GM12865 (cell line): ENCODE results near the gene CDH11.

Experiments
- DNase-seq: peaks from one replicate; pipeline ENCODE4 v3.0.0; 2010; ENCODE audit warnings: low read depth
- H3K4me3 ChIP-seq: 2 replicates; pipeline ENCODE4 v1.5.1; 2011; ENCODE audit warnings: mild to moderate bottlenecking, low read depth, low read length, control low read depth
- CTCF ChIP-seq: IDR thresholded peaks from 2 replicates; pipeline ENCODE4 v1.5.1; 2011; ENCODE audit warnings: low read length, control low read depth, low read depth, inconsistent platforms; ENCODE audit not compliant: insufficient read depth; ENCODE audit errors: missing control alignments

CDH11 gene

GRCh38 chr16:64971171-64971570 is 150.7 kb downstream of the CDH11 start:
- DNase-seq: no peak
- no peak for TF ChIP-seq CTCF
- H3K4me3 ChIP-seq: no peak overlapping the region

GRCh38 chr16:64969221-64969620 is 152.6 kb downstream of the CDH11 start:
- no peak overlapping the region for H3K4me3 ChIP-seq
- TF ChIP-seq CTCF: no peak
- no peak for DNase-seq

- H3K4me3 ChIP-seq: no peak overlapping the region
Measured at GRCh38 chr16:64968539-64968938, 153.3 kb downstream of the CDH11 start.

GRCh38 chr16:64964126-64964540 is 157.7 kb downstream of the CDH11 start:
- no peak for TF ChIP-seq CTCF
- no peak overlapping the region for H3K4me3 ChIP-seq
- DNase-seq: no peak

More at GRCh38 chr16:64968539-64968938, 153.3 kb downstream of the CDH11 start:
- no peak for DNase-seq
- TF ChIP-seq CTCF: no peak

- H3K4me3 ChIP-seq: no peak overlapping the region
- no peak for TF ChIP-seq CTCF
- no peak for DNase-seq
Measured at GRCh38 chr16:64962786-64963185, 159.1 kb downstream of the CDH11 start.

- DNase-seq: no peak
- no peak overlapping the region for H3K4me3 ChIP-seq
- TF ChIP-seq CTCF: no peak
Measured at GRCh38 chr16:64957246-64957645, 164.6 kb downstream of the CDH11 start.

GRCh38 chr16:64952177-64952576 is 169.7 kb downstream of the CDH11 start:
- H3K4me3 ChIP-seq: no peak overlapping the region
- TF ChIP-seq CTCF: no peak
- peak; percentile 5 for DNase-seq
